ENCODE data around the gene TBX6. TPM values are rescaled to one million over a fixed set of nuclear protein-coding genes. Genes with fewer than 3 reads are reported as not detected.
"Not testable (repeated sequence)": the region's sequence is repeated elsewhere in the genome, so short reads cannot be mapped to it uniquely, and the experiment has no call there.

The TBX6 gene
- polyA plus RNA-seq, 6 donors from 2014 or later = 0.18 to 0.64 (median 0.41) TPM

DNA sequence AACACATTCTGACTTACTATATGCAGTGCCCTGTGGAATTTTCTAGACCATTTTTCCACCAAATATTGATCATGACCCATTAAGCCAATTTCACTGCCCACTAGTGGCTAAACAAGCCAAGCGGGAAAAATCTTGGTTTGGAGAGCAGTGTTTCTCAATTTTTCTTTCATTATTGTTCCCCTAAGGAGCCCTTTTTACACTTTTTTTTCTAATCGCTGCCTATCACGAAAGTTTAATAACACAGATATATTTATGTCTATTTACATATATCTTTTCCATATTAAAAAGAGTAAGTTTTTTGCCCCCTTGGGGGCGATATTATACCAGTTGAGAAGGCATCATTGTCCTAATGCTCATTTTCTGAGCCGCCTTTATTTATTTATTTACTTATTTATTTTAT lies 49.9 kb downstream of the TBX6 start:
- no peak overlapping the region for H3K27ac Mint-ChIP-seq
- ATAC-seq (ENCODE audit: low read depth in 2 of 2) (no peak), DNase-seq (no peak)
- H3K36me3 Mint-ChIP-seq = no peaks in the 10 kb centered on the region
- no peaks in the 10 kb centered on the region for H3K9me3 Mint-ChIP-seq
- peak overlapping the region in 1 of 8 donors; percentile 53 for H3K4me3 Mint-ChIP-seq
- peaks cover 6 to 9% (median 6%) of the 10 kb centered on the region in 3 donors for H3K4me1 Mint-ChIP-seq
- H3K27me3 Mint-ChIP-seq = peaks cover 0 to 12% (median 3%) of the 10 kb centered on the region in 3 donors

DNA sequence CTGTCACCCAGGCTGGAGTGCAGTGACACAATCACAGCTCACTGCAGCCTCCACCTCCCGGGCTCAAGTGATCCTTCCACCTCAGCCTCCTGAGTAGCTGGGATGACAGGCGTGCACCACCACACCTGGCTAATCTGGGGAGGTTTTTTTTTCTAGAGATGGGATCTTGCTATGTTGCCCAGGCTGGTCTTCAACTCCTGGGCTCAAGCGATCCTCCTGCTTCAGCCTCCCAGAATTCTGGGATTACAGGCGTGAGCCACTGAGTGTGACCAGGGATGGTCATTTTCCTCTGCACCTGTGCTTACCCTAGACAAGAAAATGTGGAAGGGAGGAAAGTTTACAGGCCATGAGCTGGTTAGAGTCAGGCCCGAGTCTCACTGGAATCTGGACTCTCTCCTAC lies 51.0 kb downstream of the TBX6 start:
- H3K4me3 Mint-ChIP-seq = peak overlapping the region in 2 of 8 donors; percentile 0 to 35
- not testable (repeated sequence) for ATAC-seq (ENCODE audit: low read depth in 2 of 2); H3K9me3 Mint-ChIP-seq; DNase-seq; H3K4me1 Mint-ChIP-seq; H3K36me3 Mint-ChIP-seq; H3K27ac Mint-ChIP-seq
- peaks cover 2 to 12% (median 3%) of the 10 kb centered on the region in 3 donors for H3K27me3 Mint-ChIP-seq

DNA sequence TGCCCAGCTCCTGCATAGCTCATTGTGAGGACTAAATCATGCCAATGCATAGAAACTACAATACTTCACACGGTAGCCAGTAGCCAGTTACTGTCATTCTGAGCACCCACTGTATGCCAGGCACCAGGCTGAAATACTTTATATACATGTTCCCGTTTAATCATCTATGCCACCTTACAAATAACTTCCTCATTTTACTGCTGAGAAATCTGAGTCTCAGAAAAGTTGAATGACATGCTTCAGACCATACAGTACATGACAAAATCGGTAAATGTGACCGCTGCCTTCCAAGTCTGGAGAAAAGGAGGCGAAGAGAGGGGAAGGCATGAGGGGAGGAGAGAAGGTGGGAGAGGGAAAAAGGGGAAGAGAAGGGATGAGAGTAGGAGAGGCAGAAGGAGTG lies 51.5 kb downstream of the TBX6 start:
- Mint-ChIP-seq H3K36me3 (no peaks in the 10 kb centered on the region), H3K9me3 (no peaks in the 10 kb centered on the region), H3K27ac (peak overlapping the region in 2 of 6 donors; percentile 54 to 77), H3K4me1 (peaks cover 6 to 7% (median 6%) of the 10 kb centered on the region in 3 donors), H3K4me3 (peak overlapping the region in 4 of 8 donors; percentile 0 to 64 (median 28)), H3K27me3 (peaks cover 0 to 12% (median 7%) of the 10 kb centered on the region in 3 donors)
- ATAC-seq (ENCODE audit: low read depth in 2 of 2) = peak; percentile 85 to 94
- DNase-seq = peak; percentile 23

Other genes with a start within 250 kb of the TBX6 start
- gene CDIPT, start 228.7 kb downstream of the TBX6 start, polyA plus RNA-seq (ENCODE audit: low read depth in 6 of 6) = 10 to 100 TPM; 58.1 to 79.1 (median 66.3) TPM
- gene SEZ6L2, start 192.4 kb downstream of the TBX6 start, polyA plus RNA-seq (ENCODE audit: low read depth in 6 of 6) = not detected
- gene ASPHD1, start 191.4 kb downstream of the TBX6 start, polyA plus RNA-seq (ENCODE audit: low read depth in 6 of 6) = not detected
- 10 to 100 TPM in 3 of 6 donors, 1 to 10 TPM in 3; 7.4 to 19.0 (median 10.4) TPM for gene KCTD13, start 165.7 kb downstream of the TBX6 start, polyA plus RNA-seq (ENCODE audit: low read depth in 6 of 6)
- 100 to 1,000 TPM; 181 to 222 (median 186) TPM for gene TMEM219, start 129.8 kb downstream of the TBX6 start, polyA plus RNA-seq (ENCODE audit: low read depth in 6 of 6)
- 1 to 10 TPM; 2.3 to 8.5 (median 3.4) TPM for gene TAOK2, start 118.1 kb downstream of the TBX6 start, polyA plus RNA-seq (ENCODE audit: low read depth in 6 of 6)
- gene HIRIP3, start 96.3 kb downstream of the TBX6 start, polyA plus RNA-seq (ENCODE audit: low read depth in 6 of 6) = 10 to 100 TPM; 10.7 to 21.8 (median 13.3) TPM
- 1 to 10 TPM; 2.1 to 8.7 (median 6.9) TPM for gene INO80E, start 95.7 kb downstream of the TBX6 start, polyA plus RNA-seq (ENCODE audit: low read depth in 6 of 6)
- gene DOC2A, start 80.9 kb downstream of the TBX6 start, polyA plus RNA-seq (ENCODE audit: low read depth in 6 of 6) = not detected
- not detected for gene C16orf92, start 68.7 kb downstream of the TBX6 start, polyA plus RNA-seq (ENCODE audit: low read depth in 6 of 6)
- gene TLCD3B, start 60.7 kb downstream of the TBX6 start, polyA plus RNA-seq (ENCODE audit: low read depth in 6 of 6) = not detected
- gene ALDOA, start 26.2 kb downstream of the TBX6 start, polyA plus RNA-seq (ENCODE audit: low read depth in 6 of 6) = 100 to 1,000 TPM; 627 to 911 (median 721) TPM
- 100 to 1,000 TPM; 180 to 273 (median 206) TPM for gene PPP4C, start 15.9 kb downstream of the TBX6 start, polyA plus RNA-seq (ENCODE audit: low read depth in 6 of 6)
- gene YPEL3, start 4.3 kb upstream of the TBX6 start, polyA plus RNA-seq (ENCODE audit: low read depth in 6 of 6) = 100 to 1,000 TPM; 214 to 383 (median 284) TPM
- gene GDPD3, start 21.6 kb upstream of the TBX6 start, polyA plus RNA-seq (ENCODE audit: low read depth in 6 of 6) = under 1 TPM in 1 of 6 donors, not detected in 5; 0.31 TPM
- gene MAPK3, start 31.3 kb upstream of the TBX6 start, polyA plus RNA-seq (ENCODE audit: low read depth in 6 of 6) = 1 to 10 TPM; 5.5 to 9.2 (median 8.4) TPM
- gene CORO1A, start 91.7 kb upstream of the TBX6 start, polyA plus RNA-seq (ENCODE audit: low read depth in 6 of 6) = 1,000 to 10,000 TPM in 5 of 6 donors, 100 to 1,000 TPM in 1; 945 to 1,368 (median 1,199) TPM
- 100 to 1,000 TPM; 121 to 238 (median 189) TPM for gene BOLA2B, start 101.7 kb upstream of the TBX6 start, polyA plus RNA-seq (ENCODE audit: low read depth in 6 of 6)
- 10 to 100 TPM; 52.4 to 71.2 (median 65.2) TPM for gene SLX1A, start 102.0 kb upstream of the TBX6 start, polyA plus RNA-seq (ENCODE audit: low read depth in 6 of 6)
- gene SULT1A3, start 107.3 kb upstream of the TBX6 start, polyA plus RNA-seq (ENCODE audit: low read depth in 6 of 6) = 1 to 10 TPM in 3 of 6 donors, under 1 TPM in 1, not detected in 2; 0.69 to 6.5 (median 2.5) TPM
- 1 to 10 TPM in 1 of 6 donors, under 1 TPM in 4, not detected in 1; 0.17 to 1.9 (median 0.35) TPM for gene NPIPB13, start 156.6 kb upstream of the TBX6 start, polyA plus RNA-seq (ENCODE audit: low read depth in 6 of 6)

Data from naive B cell (primary cell).